ENCODE data around the gene CNOT2. TPM values are rescaled to one million over a fixed set of nuclear protein-coding genes. Genes with fewer than 3 reads are reported as not detected.
"Not testable (repeated sequence)": the region's sequence is repeated elsewhere in the genome, so short reads cannot be mapped to it uniquely, and the experiment has no call there.

Gene CNOT2
- total RNA-seq, 1 experiment from 2014 or later: 49.3 TPM

DNA sequence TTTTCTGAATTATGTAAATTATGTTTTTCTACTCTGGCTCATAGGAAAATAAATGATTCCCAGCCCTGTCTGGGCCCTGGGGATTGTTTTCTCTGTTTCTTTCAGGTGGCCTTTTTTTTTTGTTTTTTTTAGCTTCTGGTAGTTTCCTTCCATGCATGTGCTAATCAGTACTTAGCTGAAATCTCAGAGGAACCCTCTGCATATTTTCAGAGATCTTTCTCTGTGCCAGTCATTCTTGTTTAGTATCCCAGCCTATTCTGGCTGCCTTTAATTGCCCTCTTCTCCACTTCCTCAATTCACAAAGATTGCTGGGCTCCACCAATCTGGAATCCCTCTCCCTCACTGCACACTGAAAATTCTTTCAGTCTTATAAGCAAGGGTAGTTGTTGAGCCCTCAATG lies 46.9 kb downstream of the CNOT2 start:
- no peaks in the 10 kb centered on the region for H3K4me1 ChIP-seq (ENCODE audit: control insufficient read depth, insufficient read depth, low read length)
- H3K9me3 ChIP-seq (ENCODE audit: control insufficient read depth, insufficient read depth, low read depth, low read length): no peaks in the 10 kb centered on the region
- no peak overlapping the region for H3K27ac ChIP-seq (ENCODE audit: low read length)
- H3K36me3 ChIP-seq (ENCODE audit: control insufficient read depth, insufficient read depth, low read length): peaks cover 5% of the 10 kb centered on the region; the same call in 1 of the 2 replicates
- in situ Hi-C loops (cut with HindIII; ENCODE audit: low pct_unique_long_range_greater_than_20kb, low sequenced_read_pairs): no loop called here
- POLR2A ChIA-PET: no interaction called here
- ATAC-seq (no peak), DNase-seq (ENCODE audit: low read depth, low spot score) (no peak)
- no peak for TF ChIP-seq TCF7L2 (IDR thresholded peaks at IDR 0.05; ENCODE audit: low read depth, low read length)
- BruUV-seq (replicated peaks): no TSS peak
- no peak overlapping the region for H3K4me3 ChIP-seq (ENCODE audit: low read depth in 2 of 2, low read length in 2 of 2)
- CTCF ChIA-PET: no interaction called here
- no peaks in the 10 kb centered on the region for H3K27me3 ChIP-seq (ENCODE audit: control insufficient read depth, insufficient read depth, low read length)
- intact Hi-C loops (cut with micrococcal nuclease; ENCODE audit: unreplicated experiment): no loop called here

- no peaks in the 10 kb centered on the region for H3K27me3 ChIP-seq (ENCODE audit: control insufficient read depth, insufficient read depth, low read length)
- POLR2A ChIA-PET: no interaction called here
- no peaks in the 10 kb centered on the region for H3K4me1 ChIP-seq (ENCODE audit: control insufficient read depth, insufficient read depth, low read length)
- no peak for DNase-seq (ENCODE audit: low read depth, low spot score)
- ATAC-seq: no peak; the same call in 1 of the 2 replicates
- intact Hi-C loops (cut with micrococcal nuclease; ENCODE audit: unreplicated experiment) (no loop called here), in situ Hi-C loops (cut with HindIII; ENCODE audit: low pct_unique_long_range_greater_than_20kb, low sequenced_read_pairs) (no loop called here)
- TF ChIP-seq POLR2AphosphoS5 (IDR thresholded peaks at IDR 0.05; ENCODE audit: low read depth, low read length): no peak
- no peak for TF ChIP-seq TCF7L2 (IDR thresholded peaks at IDR 0.05; ENCODE audit: low read depth, low read length)
- no peak for TF ChIP-seq SIN3A (IDR thresholded peaks at IDR 0.05; ENCODE audit: borderline replicate concordance, insufficient read depth, low read depth, low read length)
- TF ChIP-seq, protein P1, sequence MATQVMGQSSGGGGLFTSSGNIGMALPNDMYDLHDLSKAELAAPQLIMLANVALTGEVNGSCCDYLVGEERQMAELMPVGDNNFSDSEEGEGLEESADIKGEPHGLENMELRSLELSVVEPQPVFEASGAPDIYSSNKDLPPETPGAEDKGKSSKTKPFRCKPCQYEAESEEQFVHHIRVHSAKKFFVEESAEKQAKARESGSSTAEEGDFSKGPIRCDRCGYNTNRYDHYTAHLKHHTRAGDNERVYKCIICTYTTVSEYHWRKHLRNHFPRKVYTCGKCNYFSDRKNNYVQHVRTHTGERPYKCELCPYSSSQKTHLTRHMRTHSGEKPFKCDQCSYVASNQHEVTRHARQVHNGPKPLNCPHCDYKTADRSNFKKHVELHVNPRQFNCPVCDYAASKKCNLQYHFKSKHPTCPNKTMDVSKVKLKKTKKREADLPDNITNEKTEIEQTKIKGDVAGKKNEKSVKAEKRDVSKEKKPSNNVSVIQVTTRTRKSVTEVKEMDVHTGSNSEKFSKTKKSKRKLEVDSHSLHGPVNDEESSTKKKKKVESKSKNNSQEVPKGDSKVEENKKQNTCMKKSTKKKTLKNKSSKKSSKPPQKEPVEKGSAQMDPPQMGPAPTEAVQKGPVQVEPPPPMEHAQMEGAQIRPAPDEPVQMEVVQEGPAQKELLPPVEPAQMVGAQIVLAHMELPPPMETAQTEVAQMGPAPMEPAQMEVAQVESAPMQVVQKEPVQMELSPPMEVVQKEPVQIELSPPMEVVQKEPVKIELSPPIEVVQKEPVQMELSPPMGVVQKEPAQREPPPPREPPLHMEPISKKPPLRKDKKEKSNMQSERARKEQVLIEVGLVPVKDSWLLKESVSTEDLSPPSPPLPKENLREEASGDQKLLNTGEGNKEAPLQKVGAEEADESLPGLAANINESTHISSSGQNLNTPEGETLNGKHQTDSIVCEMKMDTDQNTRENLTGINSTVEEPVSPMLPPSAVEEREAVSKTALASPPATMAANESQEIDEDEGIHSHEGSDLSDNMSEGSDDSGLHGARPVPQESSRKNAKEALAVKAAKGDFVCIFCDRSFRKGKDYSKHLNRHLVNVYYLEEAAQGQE (IDR thresholded peaks at IDR 0.05; ENCODE audit: insufficient read depth in 1 of 2, low read depth in 2 of 2, low read length in 1 of 2): no peak
- TF ChIP-seq, protein P2, sequence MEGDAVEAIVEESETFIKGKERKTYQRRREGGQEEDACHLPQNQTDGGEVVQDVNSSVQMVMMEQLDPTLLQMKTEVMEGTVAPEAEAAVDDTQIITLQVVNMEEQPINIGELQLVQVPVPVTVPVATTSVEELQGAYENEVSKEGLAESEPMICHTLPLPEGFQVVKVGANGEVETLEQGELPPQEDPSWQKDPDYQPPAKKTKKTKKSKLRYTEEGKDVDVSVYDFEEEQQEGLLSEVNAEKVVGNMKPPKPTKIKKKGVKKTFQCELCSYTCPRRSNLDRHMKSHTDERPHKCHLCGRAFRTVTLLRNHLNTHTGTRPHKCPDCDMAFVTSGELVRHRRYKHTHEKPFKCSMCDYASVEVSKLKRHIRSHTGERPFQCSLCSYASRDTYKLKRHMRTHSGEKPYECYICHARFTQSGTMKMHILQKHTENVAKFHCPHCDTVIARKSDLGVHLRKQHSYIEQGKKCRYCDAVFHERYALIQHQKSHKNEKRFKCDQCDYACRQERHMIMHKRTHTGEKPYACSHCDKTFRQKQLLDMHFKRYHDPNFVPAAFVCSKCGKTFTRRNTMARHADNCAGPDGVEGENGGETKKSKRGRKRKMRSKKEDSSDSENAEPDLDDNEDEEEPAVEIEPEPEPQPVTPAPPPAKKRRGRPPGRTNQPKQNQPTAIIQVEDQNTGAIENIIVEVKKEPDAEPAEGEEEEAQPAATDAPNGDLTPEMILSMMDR (IDR thresholded peaks at IDR 0.05): no peak
- no peak overlapping the region for H3K27ac ChIP-seq (ENCODE audit: low read length)
- no peak overlapping the region for H3K4me3 ChIP-seq (ENCODE audit: low read depth in 2 of 2, low read length in 2 of 2)
- no peaks in the 10 kb centered on the region for H3K9me3 ChIP-seq (ENCODE audit: control insufficient read depth, insufficient read depth, low read depth, low read length)
- BruUV-seq (replicated peaks): no TSS peak
- CTCF ChIA-PET: no interaction called here
- H3K36me3 ChIP-seq (ENCODE audit: control insufficient read depth, insufficient read depth, low read length): no peaks in the 10 kb centered on the region; the same call in 1 of the 2 replicates
Measured at GRCh38 chr12:70292017-70292776, 49.0 kb downstream of the CNOT2 start.

DNA sequence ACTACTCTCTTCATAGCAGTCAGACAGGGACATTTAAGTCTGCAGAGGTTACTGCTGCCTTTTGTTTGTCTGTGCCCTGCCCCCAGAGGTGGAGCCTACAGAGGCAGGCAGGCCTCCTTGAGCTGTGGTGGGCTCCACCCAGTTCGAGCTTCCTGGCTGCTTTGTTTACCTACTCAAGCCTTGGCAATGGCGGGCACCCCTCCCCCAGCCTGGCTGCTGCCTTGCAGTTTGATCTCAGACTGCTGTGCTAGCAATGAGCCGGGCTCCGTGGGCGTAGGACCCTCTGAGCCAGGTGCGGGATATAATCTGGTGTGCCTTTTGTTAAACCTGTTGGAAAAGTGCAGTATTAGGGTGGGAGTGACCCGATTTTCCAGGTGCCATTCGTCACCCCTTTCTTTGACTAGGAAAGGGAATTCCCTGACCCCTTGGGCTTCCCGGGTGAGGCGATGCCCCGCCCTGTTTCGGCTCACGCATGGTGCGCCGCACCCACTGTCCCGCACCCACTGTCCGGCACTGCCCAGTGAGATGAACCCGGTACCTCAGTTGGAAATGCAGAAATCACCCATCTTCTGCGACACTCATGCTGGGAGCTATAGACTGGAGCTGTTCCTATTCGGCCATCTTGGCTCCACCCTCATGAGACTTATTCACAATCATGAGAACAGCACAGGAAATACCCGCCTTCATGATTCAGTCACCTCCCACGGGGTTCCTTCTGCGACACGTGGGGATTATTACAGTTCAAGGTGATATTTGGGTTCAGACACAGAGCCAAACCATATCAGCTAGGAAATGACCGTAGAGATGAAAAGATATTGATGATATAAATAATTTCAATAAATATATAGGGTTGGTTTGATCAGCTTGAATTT lies 61.7 kb downstream of the CNOT2 start:
- BruUV-seq (replicated peaks); ATAC-seq; H3K27me3 ChIP-seq (ENCODE audit: control insufficient read depth, insufficient read depth, low read length); CTCF ChIA-PET; H3K36me3 ChIP-seq (ENCODE audit: control insufficient read depth, insufficient read depth, low read length); DNase-seq (ENCODE audit: low read depth, low spot score); intact Hi-C loops (cut with micrococcal nuclease; ENCODE audit: unreplicated experiment); H3K4me3 ChIP-seq (ENCODE audit: low read depth in 2 of 2, low read length in 2 of 2); H3K27ac ChIP-seq (ENCODE audit: low read length); H3K9me3 ChIP-seq (ENCODE audit: control insufficient read depth, insufficient read depth, low read depth, low read length); H3K4me1 ChIP-seq (ENCODE audit: control insufficient read depth, insufficient read depth, low read length); POLR2A ChIA-PET; in situ Hi-C loops (cut with HindIII; ENCODE audit: low pct_unique_long_range_greater_than_20kb, low sequenced_read_pairs): not testable (repeated sequence)
